Measurements from ENCODE around the gene STX1B. TPM values are rescaled to one million over a fixed set of nuclear protein-coding genes. Genes with fewer than 3 reads are reported as not detected.

The STX1B gene
- total RNA-seq, 1 donor from 2014 or later, result 1.4 TPM

DNA sequence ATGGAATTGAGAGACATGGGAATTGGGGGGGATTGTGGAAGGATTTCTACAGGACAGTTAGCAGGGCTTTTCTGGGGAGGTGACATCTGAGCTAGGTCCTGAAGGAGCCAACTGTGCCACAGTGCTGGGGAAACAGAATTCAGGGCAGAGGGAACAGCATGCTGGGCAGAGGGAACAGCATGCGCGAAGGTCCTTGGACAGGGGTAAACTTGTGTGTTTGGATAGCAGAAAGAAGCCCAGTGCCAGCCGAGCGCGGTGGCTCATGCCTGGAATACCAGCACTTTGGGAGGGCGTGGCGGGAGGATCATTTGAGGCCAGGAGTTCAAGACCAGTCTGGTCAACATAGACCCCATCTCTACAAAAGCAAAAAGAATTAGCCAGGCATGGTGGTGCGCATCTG, 3.8 kb downstream of the STX1B start:
- peaks cover 18% of the 10 kb centered on the region for H3K4me1 Mint-ChIP-seq (ENCODE audit: low read depth)
- H3K27ac Mint-ChIP-seq (ENCODE audit: unreplicated experiment), result no peak overlapping the region
- DNase-seq (ENCODE audit: low spot score), result no peak
- no peaks in the 10 kb centered on the region for H3K36me3 Mint-ChIP-seq (ENCODE audit: low read depth)
- TF ChIP-seq, protein P1, sequence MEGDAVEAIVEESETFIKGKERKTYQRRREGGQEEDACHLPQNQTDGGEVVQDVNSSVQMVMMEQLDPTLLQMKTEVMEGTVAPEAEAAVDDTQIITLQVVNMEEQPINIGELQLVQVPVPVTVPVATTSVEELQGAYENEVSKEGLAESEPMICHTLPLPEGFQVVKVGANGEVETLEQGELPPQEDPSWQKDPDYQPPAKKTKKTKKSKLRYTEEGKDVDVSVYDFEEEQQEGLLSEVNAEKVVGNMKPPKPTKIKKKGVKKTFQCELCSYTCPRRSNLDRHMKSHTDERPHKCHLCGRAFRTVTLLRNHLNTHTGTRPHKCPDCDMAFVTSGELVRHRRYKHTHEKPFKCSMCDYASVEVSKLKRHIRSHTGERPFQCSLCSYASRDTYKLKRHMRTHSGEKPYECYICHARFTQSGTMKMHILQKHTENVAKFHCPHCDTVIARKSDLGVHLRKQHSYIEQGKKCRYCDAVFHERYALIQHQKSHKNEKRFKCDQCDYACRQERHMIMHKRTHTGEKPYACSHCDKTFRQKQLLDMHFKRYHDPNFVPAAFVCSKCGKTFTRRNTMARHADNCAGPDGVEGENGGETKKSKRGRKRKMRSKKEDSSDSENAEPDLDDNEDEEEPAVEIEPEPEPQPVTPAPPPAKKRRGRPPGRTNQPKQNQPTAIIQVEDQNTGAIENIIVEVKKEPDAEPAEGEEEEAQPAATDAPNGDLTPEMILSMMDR (IDR thresholded peaks at IDR 0.05), result no peak
- H3K4me3 Mint-ChIP-seq (ENCODE audit: unreplicated experiment), result no peak overlapping the region
- peaks cover 2% of the 10 kb centered on the region for H3K27me3 Mint-ChIP-seq (ENCODE audit: low read depth)
- no peaks in the 10 kb centered on the region for H3K9me3 Mint-ChIP-seq (ENCODE audit: low read depth)

DNA sequence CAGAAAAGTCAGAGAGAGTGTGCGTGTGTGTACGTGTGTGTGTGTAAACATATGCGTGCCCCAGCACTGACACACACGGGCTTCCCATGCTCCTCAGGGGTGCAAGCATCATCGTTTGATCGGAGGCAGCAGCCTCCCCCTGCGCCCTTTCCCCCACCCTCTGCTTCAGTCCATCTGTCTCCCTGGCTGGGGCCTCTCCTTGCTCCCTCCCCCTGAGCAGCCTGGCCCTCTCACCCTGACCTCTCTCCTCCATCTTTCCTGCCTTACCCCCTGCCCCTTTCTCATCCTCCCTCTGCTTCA, 4.4 kb downstream of the STX1B start:
- H3K27ac Mint-ChIP-seq (ENCODE audit: unreplicated experiment), result no peak overlapping the region
- no peaks in the 10 kb centered on the region for H3K9me3 Mint-ChIP-seq (ENCODE audit: low read depth)
- no peak overlapping the region for H3K4me3 Mint-ChIP-seq (ENCODE audit: unreplicated experiment)
- TF ChIP-seq, protein P1 (IDR thresholded peaks at IDR 0.05), result no peak
- H3K36me3 Mint-ChIP-seq (ENCODE audit: low read depth), result no peaks in the 10 kb centered on the region
- DNase-seq (ENCODE audit: low spot score), result no peak
- H3K27me3 Mint-ChIP-seq (ENCODE audit: low read depth), result no peaks in the 10 kb centered on the region
- peaks cover 12% of the 10 kb centered on the region for H3K4me1 Mint-ChIP-seq (ENCODE audit: low read depth)

DNA sequence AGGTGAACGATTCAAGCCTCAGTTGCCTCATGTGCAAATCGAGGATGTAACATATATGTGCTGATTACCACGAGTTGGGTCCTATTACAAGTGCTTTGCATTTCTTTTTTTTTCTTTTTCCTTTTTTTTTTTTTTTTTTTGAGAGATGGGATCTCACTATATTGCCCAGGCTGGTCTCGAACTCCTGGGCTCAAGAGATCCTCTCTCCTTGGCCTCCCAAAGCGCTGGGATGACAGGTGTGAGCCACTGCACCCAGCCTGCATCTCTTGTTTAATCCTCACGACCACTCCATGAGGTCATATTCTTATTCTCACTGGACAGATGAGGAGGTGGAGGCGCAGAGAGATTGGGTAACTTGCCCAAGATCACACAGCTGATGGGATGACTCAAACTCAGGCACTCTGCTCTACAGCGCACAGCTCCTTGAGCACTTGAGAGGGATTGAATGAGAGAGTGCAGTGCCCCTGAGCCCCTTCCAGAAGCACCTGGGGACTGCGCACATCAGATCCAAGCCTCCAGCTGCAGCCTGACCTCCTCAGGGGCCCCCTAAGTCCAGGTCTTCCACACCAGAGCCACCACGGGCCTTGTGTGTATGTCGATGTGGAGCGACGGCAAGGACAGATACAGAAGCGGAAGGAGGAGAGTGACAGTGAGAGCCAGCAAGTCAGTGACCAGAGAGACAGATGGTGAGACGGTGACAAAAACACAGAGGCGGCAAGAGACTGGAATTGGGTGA, 4.9 kb downstream of the STX1B start:
- Mint-ChIP-seq H3K36me3 (ENCODE audit: low read depth) (no peaks in the 10 kb centered on the region), H3K27me3 (ENCODE audit: low read depth) (no peaks in the 10 kb centered on the region), H3K9me3 (ENCODE audit: low read depth) (no peaks in the 10 kb centered on the region), H3K4me3 (ENCODE audit: unreplicated experiment) (no peak overlapping the region), H3K27ac (ENCODE audit: unreplicated experiment) (no peak overlapping the region), H3K4me1 (ENCODE audit: low read depth) (peaks cover 8% of the 10 kb centered on the region)
- DNase-seq (ENCODE audit: low spot score), result no peak
- TF ChIP-seq, protein P1 (IDR thresholded peaks at IDR 0.05), result no peak

DNA sequence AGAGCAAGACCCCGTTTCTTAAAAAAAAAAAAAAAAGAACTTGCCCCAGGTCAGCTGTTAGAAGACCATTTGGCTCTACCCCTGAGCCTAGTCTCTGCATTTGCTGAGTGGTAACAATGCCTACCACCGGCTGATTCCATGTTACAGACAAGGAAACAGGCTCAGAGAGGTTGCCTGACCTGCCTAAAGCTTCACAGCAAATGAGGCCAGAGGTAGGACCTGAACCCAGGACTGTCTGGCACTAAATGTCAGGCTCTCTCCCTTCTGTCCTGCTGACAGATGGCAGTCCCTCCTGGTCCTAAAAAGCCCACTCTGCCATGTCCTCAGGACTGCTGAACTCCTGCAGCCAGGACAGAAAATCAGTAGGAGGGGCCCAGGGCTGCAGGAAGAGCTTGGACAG, 5.8 kb downstream of the STX1B start:
- no peaks in the 10 kb centered on the region for H3K36me3 Mint-ChIP-seq (ENCODE audit: low read depth)
- H3K9me3 Mint-ChIP-seq (ENCODE audit: low read depth), result no peaks in the 10 kb centered on the region
- no peaks in the 10 kb centered on the region for H3K27me3 Mint-ChIP-seq (ENCODE audit: low read depth)
- DNase-seq (ENCODE audit: low spot score), result no peak
- no peak overlapping the region for H3K27ac Mint-ChIP-seq (ENCODE audit: unreplicated experiment)
- TF ChIP-seq, protein P1 (IDR thresholded peaks at IDR 0.05), result no peak
- no peak overlapping the region for H3K4me3 Mint-ChIP-seq (ENCODE audit: unreplicated experiment)
- peaks cover 4% of the 10 kb centered on the region for H3K4me1 Mint-ChIP-seq (ENCODE audit: low read depth)

DNA sequence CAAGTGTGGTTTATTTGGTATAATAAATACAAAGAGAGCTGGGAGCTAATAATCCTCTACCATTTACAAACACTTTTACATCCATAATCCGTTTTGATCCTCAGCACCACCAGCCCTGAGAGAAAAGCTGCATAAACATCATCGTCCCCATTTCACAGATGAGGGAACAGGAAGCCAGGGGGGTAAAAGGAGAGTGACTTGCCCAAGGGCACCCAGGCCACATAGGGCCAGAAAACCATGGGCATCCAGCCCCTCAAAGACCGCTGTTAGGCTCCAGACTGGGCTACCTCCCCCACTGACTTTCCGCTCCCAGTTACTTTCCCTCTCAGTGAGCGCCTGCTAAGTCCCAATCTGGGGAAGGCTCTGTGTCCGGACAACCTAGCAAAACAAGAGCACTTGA, 6.7 kb downstream of the STX1B start:
- Mint-ChIP-seq H3K4me1 (ENCODE audit: low read depth) (peaks cover 11% of the 10 kb centered on the region), H3K27me3 (ENCODE audit: low read depth) (no peaks in the 10 kb centered on the region), H3K27ac (ENCODE audit: unreplicated experiment) (no peak overlapping the region), H3K4me3 (ENCODE audit: unreplicated experiment) (no peak overlapping the region), H3K36me3 (ENCODE audit: low read depth) (no peaks in the 10 kb centered on the region), H3K9me3 (ENCODE audit: low read depth) (no peaks in the 10 kb centered on the region)
- TF ChIP-seq, protein P1 (IDR thresholded peaks at IDR 0.05), result no peak
- no peak for DNase-seq (ENCODE audit: low spot score)
